Raji (cell line): Measurements from ENCODE around the gene CD300LB.

Source experiments
- POLR2A ChIP-seq: IDR thresholded peaks from 2 replicates; pipeline ENCODE4 v1.6.1; 2011; ENCODE audit warnings: low read depth, low read length, control low read depth; ENCODE audit not compliant: insufficient read depth

The CD300LB gene

DNA sequence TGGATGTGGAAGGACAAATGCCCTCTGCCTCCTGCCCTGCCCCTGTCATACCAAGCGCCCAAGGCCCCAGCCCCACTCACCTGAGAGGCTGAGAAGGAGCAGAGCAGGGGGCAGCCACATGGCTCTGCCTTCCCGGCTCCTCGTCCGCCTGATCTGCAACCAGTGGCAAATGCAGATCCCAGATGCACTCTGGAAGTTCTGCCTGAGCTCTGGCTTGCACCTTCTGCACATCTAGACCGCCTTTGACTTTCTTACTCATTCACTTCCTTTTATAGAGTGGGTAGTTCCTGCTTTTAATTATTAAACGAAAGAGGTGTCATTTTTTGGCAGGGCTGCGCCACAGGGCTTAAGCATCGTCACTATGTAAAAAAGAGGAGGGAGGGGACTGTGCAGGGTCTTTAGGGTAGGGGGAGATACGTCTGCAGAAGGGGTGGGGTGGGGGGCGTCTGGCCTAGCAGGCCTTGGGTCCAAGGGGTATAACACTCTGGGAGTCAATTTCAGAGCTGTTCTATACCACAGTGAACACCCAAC is at the start of gene CD300LB:
Gene CD300LB, minus strand, starts transcription at position 245 of the 531 bp plus-strand sequence. Its CDS starts 125 bp downstream, at position 120.
- no peak for TF ChIP-seq POLR2A

- no peak for TF ChIP-seq POLR2A
Measured at GRCh38 chr17:74579900-74580299, 48.6 kb upstream of the CD300LB start.

DNA sequence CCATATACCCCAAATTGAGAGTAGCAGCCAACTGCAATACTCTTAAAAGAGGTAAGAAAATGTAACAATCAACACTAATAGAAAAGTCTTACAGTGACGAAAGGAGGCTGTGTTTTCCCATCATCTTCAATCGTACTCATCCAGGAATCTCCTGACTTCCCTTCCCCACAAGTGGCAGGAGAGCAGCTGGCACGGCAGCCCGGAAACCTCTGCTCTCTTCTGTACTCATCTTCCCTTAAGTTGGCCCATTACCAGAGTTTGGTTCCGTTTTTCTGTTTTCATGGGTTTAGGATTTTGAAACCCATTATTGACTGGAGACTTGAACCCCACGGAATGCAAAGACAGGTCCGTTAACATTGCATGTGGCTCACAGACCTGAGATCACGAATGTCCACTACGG is 47.7 kb upstream of the CD300LB start:
- TF ChIP-seq POLR2A = no peak

GRCh38 chr17:74574489-74575142 is 43.3 kb upstream of the CD300LB start:
- no peak for TF ChIP-seq POLR2A

GRCh38 chr17:74573169-74573568 is 41.9 kb upstream of the CD300LB start:
- no peak for TF ChIP-seq POLR2A

DNA sequence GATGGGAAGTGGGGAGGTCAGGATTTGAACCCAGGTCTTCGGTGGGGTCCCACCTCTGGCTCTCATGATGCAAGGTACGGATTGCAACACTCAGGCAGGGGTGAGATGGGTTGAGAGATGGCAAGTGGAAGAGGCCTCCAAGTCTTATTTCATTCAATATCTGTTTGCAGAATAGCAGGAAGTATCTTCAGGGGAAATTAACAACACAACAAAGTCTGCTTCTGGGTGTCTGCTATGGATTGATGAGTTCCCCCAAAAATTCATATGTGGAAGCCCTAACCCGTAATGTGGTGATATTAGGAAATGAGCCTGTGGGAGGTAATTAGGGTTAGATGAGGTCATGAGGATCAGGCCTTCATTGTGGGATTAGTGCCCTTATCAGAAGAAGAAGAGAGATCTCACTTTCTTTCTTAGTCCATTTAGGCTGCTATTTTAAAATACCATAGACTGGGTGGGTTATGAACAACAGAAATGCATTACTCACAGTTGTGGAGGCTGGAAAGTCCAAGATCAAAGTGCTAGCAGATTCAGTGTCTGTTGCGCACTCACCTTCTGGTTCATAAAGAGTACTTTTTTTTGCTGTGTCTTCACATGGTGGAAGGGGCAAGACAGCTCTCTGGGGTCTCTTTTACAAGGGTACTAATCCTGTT is 40.5 kb upstream of the CD300LB start:
- TF ChIP-seq POLR2A = no peak

DNA sequence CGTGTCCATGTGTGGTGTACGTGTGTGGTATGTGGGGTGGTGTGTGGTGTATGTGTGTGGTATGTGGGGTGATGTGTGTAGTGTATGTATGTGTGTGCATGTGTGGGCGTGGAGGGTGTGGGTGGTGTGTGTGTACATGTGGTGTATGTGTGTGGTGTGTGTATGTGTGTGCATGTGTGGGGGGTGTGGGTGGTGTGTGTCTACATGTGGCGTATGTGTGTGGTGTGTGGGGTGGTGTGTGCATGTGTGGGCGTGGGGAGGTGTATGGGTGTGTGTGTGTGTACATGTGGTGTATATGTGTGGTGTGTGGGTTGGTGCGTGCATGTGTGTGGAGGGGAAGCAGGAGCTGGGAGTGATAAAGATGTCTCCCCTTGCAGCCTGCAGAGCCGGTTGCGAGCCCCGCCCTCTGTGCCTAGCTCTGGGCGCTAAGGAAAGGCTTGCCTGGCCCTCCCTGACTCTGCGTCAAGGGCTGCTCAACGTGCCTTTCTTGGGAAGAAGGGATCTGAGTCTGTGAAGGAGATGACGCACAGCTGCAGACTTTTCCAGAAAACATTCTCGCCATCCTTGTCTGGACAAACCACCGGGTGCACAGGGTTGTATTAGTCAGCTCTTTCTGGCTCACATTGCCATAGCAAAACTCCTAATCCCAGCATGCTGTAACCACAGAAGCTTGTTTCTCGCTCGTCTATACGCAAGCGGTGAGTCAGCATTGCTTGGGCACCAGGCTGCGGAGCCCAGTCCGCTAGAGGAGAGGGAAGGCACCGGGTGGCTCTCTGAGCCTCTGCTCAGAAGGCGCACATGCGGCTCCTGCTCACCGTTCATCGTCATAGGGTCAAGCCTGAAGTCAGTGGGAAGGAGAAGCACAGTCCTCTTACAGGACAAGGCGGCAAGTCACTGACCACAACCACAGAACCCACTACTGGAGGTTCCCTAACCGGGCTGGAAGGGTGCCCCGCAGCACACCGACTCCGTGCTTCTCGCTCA is 38.0 kb upstream of the CD300LB start:
- no peak for TF ChIP-seq POLR2A

- TF ChIP-seq POLR2A = no peak
Measured at GRCh38 chr17:74568106-74568873, 37.0 kb upstream of the CD300LB start.

DNA sequence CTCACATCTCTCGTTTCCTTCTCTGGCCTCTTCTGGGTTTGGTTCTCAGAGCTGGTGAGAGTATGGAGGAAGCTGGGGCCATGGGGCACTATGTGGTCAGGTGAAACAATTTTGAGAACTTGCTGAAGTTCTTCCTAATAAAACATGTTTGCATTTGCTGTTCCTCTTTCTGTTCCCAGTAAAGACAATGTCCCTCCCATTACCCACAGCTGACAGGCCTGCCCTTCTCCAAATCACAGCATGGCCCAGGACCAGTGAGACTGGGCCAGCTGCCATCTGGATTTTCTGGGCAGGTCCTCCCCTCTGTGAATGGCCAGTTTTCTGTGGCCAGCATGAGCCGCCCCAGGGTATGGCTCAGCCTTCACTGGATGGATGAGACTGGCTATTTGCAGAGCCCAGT is 36.1 kb upstream of the CD300LB start, which contains the start of gene CD300H:
Gene CD300H, minus strand, starts transcription at position 113 of the 400 bp plus-strand sequence.
- TF ChIP-seq POLR2A = no peak

GRCh38 chr17:74566132-74566753 is 35.0 kb upstream of the CD300LB start:
- no peak for TF ChIP-seq POLR2A

- TF ChIP-seq POLR2A = no peak
Measured at GRCh38 chr17:74565126-74565525, 33.9 kb upstream of the CD300LB start.

DNA sequence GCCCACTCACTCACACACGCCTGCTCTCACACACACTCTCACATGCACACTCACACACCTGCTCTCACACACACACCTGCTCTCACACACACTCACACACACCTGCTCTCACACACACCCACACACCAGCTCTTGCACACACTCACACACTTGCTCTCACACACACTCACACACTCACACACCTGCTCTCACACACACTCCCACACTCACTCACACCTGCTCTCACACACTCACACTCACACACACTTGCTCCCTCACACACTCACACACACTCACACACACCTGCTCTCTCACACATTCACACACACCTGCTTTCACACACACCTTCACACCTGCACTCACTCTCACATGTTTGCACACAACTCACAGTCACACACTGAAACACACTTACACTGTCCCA is 32.1 kb upstream of the CD300LB start:
- no peak for TF ChIP-seq POLR2A

- no peak for TF ChIP-seq POLR2A
Measured at GRCh38 chr17:74561586-74561985, 30.3 kb upstream of the CD300LB start.

DNA sequence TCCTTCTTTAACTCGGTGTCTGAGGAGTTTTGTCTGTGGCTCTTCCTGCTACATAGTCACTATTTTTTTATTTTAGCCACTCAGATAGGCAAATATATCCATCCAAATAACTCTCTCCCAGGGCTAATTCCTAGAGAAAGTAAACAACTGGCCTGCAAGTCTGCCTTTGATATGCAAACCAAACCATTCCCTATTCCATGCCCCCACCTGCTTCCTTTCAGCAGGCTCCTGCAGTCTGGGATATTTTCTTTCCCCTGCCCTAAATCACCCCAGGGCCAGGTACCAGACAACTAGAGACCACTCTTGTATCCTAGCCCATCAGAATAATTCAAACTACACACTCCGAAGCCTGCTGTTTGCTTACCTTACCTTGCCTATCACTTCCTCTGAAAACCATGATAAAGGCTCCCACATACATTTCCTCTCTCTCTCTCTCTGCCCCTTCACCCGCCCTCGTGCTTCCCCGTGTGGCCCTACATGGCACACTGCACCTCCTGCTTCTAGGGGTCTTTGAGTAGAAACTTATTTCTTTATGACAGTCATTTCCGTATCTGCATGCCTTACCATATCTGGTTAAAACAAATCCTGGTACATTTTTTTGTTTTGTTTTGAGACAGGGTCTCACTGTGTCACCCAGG is 27.7 kb upstream of the CD300LB start:
- no peak for TF ChIP-seq POLR2A

DNA sequence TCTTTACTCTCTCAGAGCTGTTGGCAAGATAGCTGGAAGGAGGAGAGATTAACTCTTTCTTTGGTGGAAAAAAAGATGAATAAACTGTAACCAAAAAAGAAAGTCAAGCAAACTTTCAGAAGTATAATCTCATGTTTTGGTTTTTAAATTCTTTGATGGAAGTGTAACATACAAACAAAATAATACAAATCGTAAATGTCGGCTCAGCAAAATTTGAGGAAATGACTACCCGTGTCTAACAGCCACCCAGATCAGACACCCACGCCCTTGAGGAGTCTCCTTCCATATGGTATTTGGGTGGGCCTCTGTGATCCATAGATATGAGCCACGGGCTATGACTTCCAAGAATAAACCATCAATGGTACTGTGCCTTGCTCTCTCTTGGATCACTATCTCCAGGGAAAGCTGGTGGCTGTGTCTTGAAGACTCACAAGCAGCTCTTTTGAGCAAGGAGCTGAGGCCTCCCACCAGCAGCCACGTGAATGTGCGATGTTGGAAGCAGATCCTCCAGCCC is 24.2 kb upstream of the CD300LB start:
- TF ChIP-seq POLR2A = no peak
